ENCODE measurements around the gene WDFY4. TPM values are rescaled to one million over a fixed set of nuclear protein-coding genes. Genes with fewer than 3 reads are reported as not detected.

Gene WDFY4
- total and polyA plus RNA-seq, 4 donors, result 4.6 to 26.9 (median 13.5) TPM

DNA sequence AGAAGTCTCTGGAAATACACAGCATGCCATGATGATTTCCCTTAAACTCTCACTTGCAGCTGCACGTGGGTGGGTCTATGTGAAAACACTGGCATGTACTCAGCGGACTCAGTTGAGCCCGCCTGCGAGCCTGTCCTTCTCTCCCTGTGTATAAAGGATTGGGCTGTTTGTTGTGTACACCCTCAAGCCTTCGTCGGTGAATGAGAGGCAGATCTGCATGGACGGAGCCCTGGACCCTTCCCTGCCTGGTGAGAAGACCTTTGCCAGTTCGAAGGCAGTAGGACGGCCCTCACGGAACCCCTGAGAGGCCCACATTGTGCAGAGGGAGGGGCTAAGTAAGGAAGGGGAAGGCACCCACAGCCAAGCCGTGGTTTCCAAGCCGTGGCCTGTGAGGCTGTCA is 121.2 kb downstream of the WDFY4 start:
- TF ChIP-seq, protein P1, sequence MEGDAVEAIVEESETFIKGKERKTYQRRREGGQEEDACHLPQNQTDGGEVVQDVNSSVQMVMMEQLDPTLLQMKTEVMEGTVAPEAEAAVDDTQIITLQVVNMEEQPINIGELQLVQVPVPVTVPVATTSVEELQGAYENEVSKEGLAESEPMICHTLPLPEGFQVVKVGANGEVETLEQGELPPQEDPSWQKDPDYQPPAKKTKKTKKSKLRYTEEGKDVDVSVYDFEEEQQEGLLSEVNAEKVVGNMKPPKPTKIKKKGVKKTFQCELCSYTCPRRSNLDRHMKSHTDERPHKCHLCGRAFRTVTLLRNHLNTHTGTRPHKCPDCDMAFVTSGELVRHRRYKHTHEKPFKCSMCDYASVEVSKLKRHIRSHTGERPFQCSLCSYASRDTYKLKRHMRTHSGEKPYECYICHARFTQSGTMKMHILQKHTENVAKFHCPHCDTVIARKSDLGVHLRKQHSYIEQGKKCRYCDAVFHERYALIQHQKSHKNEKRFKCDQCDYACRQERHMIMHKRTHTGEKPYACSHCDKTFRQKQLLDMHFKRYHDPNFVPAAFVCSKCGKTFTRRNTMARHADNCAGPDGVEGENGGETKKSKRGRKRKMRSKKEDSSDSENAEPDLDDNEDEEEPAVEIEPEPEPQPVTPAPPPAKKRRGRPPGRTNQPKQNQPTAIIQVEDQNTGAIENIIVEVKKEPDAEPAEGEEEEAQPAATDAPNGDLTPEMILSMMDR (IDR thresholded peaks at IDR 0.05; ENCODE audit: control extremely low read depth, extremely low read depth), result no peak
- Histone ChIP-seq H3K27ac (ENCODE audit: low read depth in 1 of 2, low read length in 1 of 2) (no peak overlapping the region), H3K27me3 (ENCODE audit: control insufficient read depth in 3 of 3, insufficient read depth in 3 of 3, low read length in 2 of 3) (no peaks in the 10 kb centered on the region), H3K36me3 (ENCODE audit: control insufficient read depth in 4 of 4, insufficient read depth in 4 of 4, low read length in 4 of 4) (peaks cover 0 to 2% (median 0%) of the 10 kb centered on the region in 4 donors), H3K4me1 (ENCODE audit: control insufficient read depth in 5 of 5, insufficient read depth in 5 of 5, low read length in 5 of 5) (peaks cover 0 to 46% (median 18%) of the 10 kb centered on the region in 5 donors), H3K4me3 (no peak overlapping the region), H3K9me3 (ENCODE audit: control insufficient read depth in 4 of 4, insufficient read depth in 3 of 4, low read length in 3 of 4) (peaks cover 0 to 3% (median 0%) of the 10 kb centered on the region in 4 donors), H3K9ac (ENCODE audit: insufficient read depth in 1 of 2, low read length in 2 of 2) (no peak overlapping the region)
- 49 to 56% methylated on average over 12 of the region's 12 CpGs for WGBS, 2 donors
- DNase-seq (peak in 2 of 3 donors; percentile 43 to 51), ATAC-seq (ENCODE audit: insufficient read depth, low FRiP score) (no peak)

DNA sequence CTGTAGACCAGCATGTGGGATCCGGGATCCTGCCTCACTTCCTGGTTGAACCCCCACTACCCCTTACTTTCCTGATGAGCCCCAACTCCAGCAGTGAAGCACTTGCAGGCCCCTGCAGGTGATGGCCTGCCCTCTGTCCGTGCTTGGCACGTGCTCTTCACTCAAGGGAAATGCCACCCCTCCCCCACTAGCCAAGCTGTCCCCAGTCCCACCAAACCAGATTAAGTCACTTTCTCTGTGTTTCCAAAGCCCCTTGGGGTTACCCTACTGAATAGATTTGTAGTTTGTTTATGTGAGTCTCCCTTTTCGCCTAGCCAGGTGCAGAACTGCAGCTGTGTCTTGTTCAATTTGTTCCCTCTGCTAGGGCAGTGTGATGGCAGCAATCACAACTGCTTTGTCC is 121.7 kb downstream of the WDFY4 start:
- H3K9ac ChIP-seq (ENCODE audit: insufficient read depth in 1 of 2, low read length in 2 of 2), result no peak overlapping the region
- no peak for ATAC-seq (ENCODE audit: insufficient read depth, low FRiP score)
- TF ChIP-seq, protein P1 (IDR thresholded peaks at IDR 0.05; ENCODE audit: control extremely low read depth, extremely low read depth), result no peak
- peaks cover 0 to 2% (median 0%) of the 10 kb centered on the region in 4 donors for H3K36me3 ChIP-seq (ENCODE audit: control insufficient read depth in 4 of 4, insufficient read depth in 4 of 4, low read length in 4 of 4)
- DNase-seq, result no peak
- no peak overlapping the region for H3K27ac ChIP-seq (ENCODE audit: low read depth in 1 of 2, low read length in 1 of 2)
- peaks cover 0 to 46% (median 18%) of the 10 kb centered on the region in 5 donors for H3K4me1 ChIP-seq (ENCODE audit: control insufficient read depth in 5 of 5, insufficient read depth in 5 of 5, low read length in 5 of 5)
- H3K9me3 ChIP-seq (ENCODE audit: control insufficient read depth in 4 of 4, insufficient read depth in 3 of 4, low read length in 3 of 4), result peaks cover 0 to 3% (median 0%) of the 10 kb centered on the region in 4 donors
- H3K27me3 ChIP-seq (ENCODE audit: control insufficient read depth in 3 of 3, insufficient read depth in 3 of 3, low read length in 2 of 3), result no peaks in the 10 kb centered on the region
- 59 to 61% methylated on average over 4 of the region's 4 CpGs for WGBS, 2 donors
- H3K4me3 ChIP-seq, result no peak overlapping the region

DNA sequence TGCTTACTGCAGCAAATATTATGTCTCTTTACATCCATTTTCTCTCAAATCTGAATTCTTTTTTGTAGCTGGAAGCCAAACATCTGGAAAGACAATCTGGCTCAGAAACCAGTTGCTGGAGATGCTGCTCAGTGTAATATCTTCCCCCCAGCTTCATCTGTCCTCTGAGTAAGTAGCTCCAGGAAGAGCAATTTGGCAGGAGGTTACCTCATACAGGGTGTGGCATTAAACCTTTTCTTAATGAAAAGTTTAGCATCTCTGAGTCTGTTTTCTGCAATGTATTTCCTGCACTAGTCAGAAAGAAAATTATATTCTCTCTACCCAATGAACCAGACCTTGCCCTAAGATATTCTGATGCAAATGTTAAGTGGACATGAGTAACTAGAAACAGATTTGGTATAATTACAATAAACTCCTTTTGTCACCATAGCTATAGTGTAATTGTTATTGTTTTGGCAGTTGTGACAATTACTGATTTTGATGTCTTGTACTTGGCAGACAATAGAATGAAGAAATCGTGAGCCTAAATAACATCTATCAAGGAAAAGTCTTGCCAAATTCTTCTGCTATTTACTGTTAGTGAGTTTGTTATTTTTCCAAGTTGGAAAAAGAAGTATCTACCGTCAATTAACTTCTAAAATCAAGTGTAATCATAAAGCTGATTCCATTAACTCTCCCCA is 123.3 kb downstream of the WDFY4 start:
- peaks cover 0 to under 1% (median 0%) of the 10 kb centered on the region in 4 donors for H3K9me3 ChIP-seq (ENCODE audit: control insufficient read depth in 4 of 4, insufficient read depth in 3 of 4, low read length in 3 of 4)
- 65 to 83% methylated on average over 2 of the region's 2 CpGs for WGBS, 2 donors
- no peak overlapping the region for H3K9ac ChIP-seq (ENCODE audit: insufficient read depth in 1 of 2, low read length in 2 of 2)
- H3K4me1 ChIP-seq (ENCODE audit: control insufficient read depth in 5 of 5, insufficient read depth in 5 of 5, low read length in 5 of 5), result peaks cover 0 to 46% (median 18%) of the 10 kb centered on the region in 5 donors
- H3K4me3 ChIP-seq, result no peak overlapping the region
- TF ChIP-seq, protein P1 (IDR thresholded peaks at IDR 0.05; ENCODE audit: control extremely low read depth, extremely low read depth), result no peak
- peaks cover 0 to 2% (median 0%) of the 10 kb centered on the region in 4 donors for H3K36me3 ChIP-seq (ENCODE audit: control insufficient read depth in 4 of 4, insufficient read depth in 4 of 4, low read length in 4 of 4)
- ATAC-seq (ENCODE audit: insufficient read depth, low FRiP score) (no peak), DNase-seq (peak in 2 of 3 donors; percentile 46 to 63)
- H3K27me3 ChIP-seq (ENCODE audit: control insufficient read depth in 3 of 3, insufficient read depth in 3 of 3, low read length in 2 of 3), result no peaks in the 10 kb centered on the region
- H3K27ac ChIP-seq (ENCODE audit: low read depth in 1 of 2, low read length in 1 of 2), result no peak overlapping the region

Data from lung (tissue), 12 donors.